Ovary (tissue), 3 donors: ENCODE measurements around the gene OAS1.

Experiments used
- EP300 ChIP-seq: sonication (generic); formaldehyde crosslinking; IDR thresholded peaks from one replicate; pipeline ENCODE4 v1.6.1; 2017; ENCODE audit warnings: antibody characterized with exemption
- TF ChIP-seq, protein P1 (sequence below), 3 donors: fragments of 450-650 bp in 2 of 3; fragments of 200-600 bp in 1 of 3; IDR thresholded peaks; one replicate each; pipeline versions ENCODE4 v1.5.1 to v1.8.0; 2016 to 2022; ENCODE audit warnings: antibody characterized with exemption in 3 of 3, mild to moderate bottlenecking in 1 of 3
- donor health status: DM: no; HTN: no; CAD: no.

DNA sequence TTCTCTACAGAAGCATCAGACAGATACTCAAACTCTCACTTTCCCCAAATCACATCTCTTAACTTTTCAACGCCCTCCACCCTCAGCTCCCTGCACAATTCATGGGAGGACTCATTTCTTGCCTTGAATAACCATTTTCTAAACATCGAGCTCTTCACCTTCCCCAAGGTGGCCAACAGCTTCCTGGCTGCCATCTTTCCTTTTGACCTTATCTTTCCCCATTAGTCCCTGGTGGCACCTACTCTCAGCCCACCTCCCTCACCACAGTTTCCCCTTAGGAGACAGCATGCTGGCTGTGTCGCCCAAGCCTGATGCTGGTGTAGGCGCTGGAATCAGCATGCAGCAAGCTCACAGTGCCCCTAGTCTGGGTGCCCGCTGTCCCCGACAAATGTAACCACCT is 8.4 kb upstream of the OAS1 start:
- TF ChIP-seq, protein P1, sequence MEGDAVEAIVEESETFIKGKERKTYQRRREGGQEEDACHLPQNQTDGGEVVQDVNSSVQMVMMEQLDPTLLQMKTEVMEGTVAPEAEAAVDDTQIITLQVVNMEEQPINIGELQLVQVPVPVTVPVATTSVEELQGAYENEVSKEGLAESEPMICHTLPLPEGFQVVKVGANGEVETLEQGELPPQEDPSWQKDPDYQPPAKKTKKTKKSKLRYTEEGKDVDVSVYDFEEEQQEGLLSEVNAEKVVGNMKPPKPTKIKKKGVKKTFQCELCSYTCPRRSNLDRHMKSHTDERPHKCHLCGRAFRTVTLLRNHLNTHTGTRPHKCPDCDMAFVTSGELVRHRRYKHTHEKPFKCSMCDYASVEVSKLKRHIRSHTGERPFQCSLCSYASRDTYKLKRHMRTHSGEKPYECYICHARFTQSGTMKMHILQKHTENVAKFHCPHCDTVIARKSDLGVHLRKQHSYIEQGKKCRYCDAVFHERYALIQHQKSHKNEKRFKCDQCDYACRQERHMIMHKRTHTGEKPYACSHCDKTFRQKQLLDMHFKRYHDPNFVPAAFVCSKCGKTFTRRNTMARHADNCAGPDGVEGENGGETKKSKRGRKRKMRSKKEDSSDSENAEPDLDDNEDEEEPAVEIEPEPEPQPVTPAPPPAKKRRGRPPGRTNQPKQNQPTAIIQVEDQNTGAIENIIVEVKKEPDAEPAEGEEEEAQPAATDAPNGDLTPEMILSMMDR (IDR thresholded peaks at IDR 0.05): no peak
- no peak for TF ChIP-seq EP300
